Measurements from ENCODE around the gene PPP1R3E. TPM values are rescaled to one million over a fixed set of nuclear protein-coding genes. Genes with fewer than 3 reads are reported as not detected.

Gene PPP1R3E
- total RNA-seq, 2 donors from 2014 or later: 5.4 to 9.6 TPM

DNA sequence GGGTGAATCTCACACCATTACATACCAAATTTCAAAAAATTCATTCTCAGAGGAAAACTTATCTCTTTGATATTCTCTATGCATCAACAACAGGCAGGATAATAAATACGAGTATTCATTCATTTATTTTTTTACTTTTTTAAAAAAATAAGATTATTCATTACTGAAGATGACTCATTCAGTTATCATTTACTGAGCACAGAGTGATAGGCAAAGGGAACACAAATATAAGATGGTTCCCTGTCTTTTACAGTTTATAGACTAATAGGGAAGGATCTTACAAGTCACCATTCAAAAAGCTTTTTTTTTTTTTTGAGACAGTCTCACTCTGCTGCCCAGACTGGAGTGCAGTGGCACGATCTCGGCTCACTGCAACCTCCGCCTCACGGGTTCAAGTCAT is 13.6 kb upstream of the PPP1R3E start:
- H3K36me3 ChIP-seq (replicated peaks in 1 of 2; ENCODE audit: insufficient read depth in 1 of 2, low read depth in 2 of 2): no peaks in the 10 kb centered on the region
- intact Hi-C loops (cut with DNase I): no loop called here
- H3K27me3 ChIP-seq: no peaks in the 10 kb centered on the region
- TF ChIP-seq, protein P1, sequence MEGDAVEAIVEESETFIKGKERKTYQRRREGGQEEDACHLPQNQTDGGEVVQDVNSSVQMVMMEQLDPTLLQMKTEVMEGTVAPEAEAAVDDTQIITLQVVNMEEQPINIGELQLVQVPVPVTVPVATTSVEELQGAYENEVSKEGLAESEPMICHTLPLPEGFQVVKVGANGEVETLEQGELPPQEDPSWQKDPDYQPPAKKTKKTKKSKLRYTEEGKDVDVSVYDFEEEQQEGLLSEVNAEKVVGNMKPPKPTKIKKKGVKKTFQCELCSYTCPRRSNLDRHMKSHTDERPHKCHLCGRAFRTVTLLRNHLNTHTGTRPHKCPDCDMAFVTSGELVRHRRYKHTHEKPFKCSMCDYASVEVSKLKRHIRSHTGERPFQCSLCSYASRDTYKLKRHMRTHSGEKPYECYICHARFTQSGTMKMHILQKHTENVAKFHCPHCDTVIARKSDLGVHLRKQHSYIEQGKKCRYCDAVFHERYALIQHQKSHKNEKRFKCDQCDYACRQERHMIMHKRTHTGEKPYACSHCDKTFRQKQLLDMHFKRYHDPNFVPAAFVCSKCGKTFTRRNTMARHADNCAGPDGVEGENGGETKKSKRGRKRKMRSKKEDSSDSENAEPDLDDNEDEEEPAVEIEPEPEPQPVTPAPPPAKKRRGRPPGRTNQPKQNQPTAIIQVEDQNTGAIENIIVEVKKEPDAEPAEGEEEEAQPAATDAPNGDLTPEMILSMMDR (IDR thresholded peaks at IDR 0.05): no peak
- TF ChIP-seq POLR2A (IDR thresholded peaks at IDR 0.05): no peak
- no peak for ATAC-seq
- WGBS, 2 donors: 77 to 81% methylated on average over 5 of the region's 5 CpGs
- no peaks in the 10 kb centered on the region for H3K9me3 ChIP-seq
- peaks cover 9% of the 10 kb centered on the region for H3K4me1 ChIP-seq
- H3K27ac ChIP-seq: no peak overlapping the region
- no peak overlapping the region for H3K4me3 ChIP-seq
- no peak for DNase-seq

DNA sequence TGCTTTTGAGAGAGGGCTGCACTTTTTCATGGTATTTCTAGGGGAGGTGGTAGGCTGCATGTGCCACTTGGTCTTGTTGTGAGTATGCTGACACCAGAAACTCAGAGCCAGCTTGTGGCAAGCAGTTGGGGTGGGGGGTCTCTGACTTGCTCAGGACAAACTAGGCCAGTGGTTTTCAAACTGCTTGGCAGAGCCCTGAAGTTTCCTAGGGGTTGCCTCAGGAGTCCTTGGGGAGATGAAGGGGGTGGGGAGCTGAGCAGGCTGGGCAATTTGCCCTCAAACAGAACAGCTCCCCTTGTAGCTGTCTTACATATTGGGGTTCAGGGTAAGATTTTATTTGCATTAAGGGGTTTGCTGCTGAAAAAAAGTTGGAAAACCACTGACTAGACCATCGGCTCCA is 7.9 kb upstream of the PPP1R3E start:
- intact Hi-C loops (cut with DNase I): no loop called here
- TF ChIP-seq, protein P1 (IDR thresholded peaks at IDR 0.05): no peak
- TF ChIP-seq POLR2A (IDR thresholded peaks at IDR 0.05): no peak

DNA sequence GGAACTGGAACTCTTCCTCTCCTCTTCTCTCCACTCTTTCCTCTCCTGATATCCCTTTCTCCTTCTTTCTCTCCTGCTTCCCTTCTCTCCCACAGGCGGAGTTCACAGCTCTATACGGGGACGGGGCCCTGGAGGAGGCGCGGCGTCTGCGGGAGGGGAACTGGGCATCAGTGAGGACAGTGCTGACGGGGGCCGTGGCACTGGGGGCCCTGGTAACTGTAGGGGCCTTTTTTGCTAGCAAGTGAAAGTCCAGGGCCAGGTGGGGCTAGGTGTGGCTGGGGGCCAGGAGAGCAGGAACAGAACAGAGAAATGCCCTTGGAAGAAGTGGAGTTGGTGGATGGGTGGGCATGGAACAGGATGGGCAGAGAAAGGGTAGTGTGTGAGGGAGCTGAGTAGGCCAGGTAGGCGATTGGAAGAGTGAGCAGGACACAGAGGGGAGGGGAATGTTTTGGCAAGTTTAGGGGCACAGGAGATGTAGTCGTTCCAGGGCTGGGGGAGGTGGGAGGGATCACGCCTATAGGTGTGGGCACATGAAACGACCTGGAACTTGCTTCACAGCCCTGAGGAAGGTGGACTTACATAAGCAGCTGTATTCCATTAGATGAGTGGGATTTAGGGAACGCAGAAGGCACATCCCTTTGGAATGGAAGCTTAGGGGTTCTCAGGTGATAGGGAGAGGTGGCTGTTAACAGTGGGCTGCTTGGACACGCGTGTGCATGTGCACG is 6.2 kb upstream of the PPP1R3E start:
- Histone ChIP-seq H3K36me3 (replicated peaks in 1 of 2; ENCODE audit: insufficient read depth in 1 of 2, low read depth in 2 of 2) (no peaks in the 10 kb centered on the region), H3K4me3 (no peak overlapping the region)
- WGBS, 2 donors: 74 to 77% methylated on average over 17 of the region's 17 CpGs

More for the DNA sequence above, 7.9 kb upstream of the PPP1R3E start:
- no peak overlapping the region for H3K4me3 ChIP-seq
- 78 to 91% methylated on average over 1 of the region's 1 CpG for WGBS, 2 donors
- no peaks in the 10 kb centered on the region for H3K27me3 ChIP-seq
- DNase-seq (no peak), ATAC-seq (no peak)
- no peaks in the 10 kb centered on the region for H3K36me3 ChIP-seq (replicated peaks in 1 of 2; ENCODE audit: insufficient read depth in 1 of 2, low read depth in 2 of 2)
- no peaks in the 10 kb centered on the region for H3K9me3 ChIP-seq
- no peak overlapping the region for H3K27ac ChIP-seq
- H3K4me1 ChIP-seq: peaks cover 41% of the 10 kb centered on the region

DNA sequence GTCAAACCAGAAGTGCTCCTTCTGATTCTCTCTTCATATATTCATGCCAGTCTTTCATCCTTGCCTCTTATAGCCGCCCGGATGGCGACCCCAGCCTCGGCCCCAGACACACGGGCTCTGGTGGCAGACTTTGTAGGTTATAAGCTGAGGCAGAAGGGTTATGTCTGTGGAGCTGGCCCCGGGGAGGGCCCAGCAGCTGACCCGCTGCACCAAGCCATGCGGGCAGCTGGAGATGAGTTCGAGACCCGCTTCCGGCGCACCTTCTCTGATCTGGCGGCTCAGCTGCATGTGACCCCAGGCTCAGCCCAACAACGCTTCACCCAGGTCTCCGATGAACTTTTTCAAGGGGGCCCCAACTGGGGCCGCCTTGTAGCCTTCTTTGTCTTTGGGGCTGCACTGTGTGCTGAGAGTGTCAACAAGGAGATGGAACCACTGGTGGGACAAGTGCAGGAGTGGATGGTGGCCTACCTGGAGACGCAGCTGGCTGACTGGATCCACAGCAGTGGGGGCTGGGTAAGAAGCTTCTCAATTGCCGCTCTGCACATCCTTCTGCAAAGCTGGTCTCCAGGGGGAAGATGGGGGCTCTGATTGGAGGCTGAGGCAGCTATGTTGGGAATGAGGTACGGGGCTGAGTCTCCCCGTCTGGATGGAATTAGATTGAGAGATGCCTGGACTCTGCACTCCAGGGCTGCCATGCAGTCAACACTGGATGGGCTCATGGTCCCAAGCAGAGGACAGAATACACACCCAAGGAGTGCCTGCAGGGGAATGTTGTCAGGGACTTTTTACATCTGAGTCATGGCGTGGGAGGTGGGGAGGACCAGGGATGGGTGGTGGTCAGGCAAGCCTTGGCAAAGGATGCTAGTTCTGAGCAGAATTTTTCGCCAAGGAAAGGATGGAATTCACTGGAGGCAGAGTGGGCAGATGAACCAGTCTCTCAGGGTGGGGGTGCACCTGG is 5.3 kb upstream of the PPP1R3E start:
- H3K4me1 ChIP-seq: peaks cover 45% of the 10 kb centered on the region

More for the DNA sequence above, 6.2 kb upstream of the PPP1R3E start:
- no peaks in the 10 kb centered on the region for H3K9me3 ChIP-seq
- no peaks in the 10 kb centered on the region for H3K27me3 ChIP-seq
- ATAC-seq (no peak), DNase-seq (no peak)
- peaks cover 42% of the 10 kb centered on the region for H3K4me1 ChIP-seq
- H3K27ac ChIP-seq: no peak overlapping the region
- TF ChIP-seq, protein P1 (IDR thresholded peaks at IDR 0.05): no peak
- no peak for TF ChIP-seq POLR2A (IDR thresholded peaks at IDR 0.05)
- intact Hi-C loops (cut with DNase I): no loop called here

More for the DNA sequence above, 5.3 kb upstream of the PPP1R3E start:
- peak overlapping the region; percentile 77 to 93 (median 89) for H3K27ac ChIP-seq
- ATAC-seq (no peak), DNase-seq (no peak)
- H3K4me3 ChIP-seq: peak overlapping the region; percentile 64 to 85
- no peaks in the 10 kb centered on the region for H3K36me3 ChIP-seq (replicated peaks in 1 of 2; ENCODE audit: insufficient read depth in 1 of 2, low read depth in 2 of 2)
- intact Hi-C loops (cut with DNase I): no loop called here
- TF ChIP-seq, protein P1 (IDR thresholded peaks at IDR 0.05): no peak
- TF ChIP-seq POLR2A (IDR thresholded peaks at IDR 0.05): no peak
- no peaks in the 10 kb centered on the region for H3K27me3 ChIP-seq
- no peaks in the 10 kb centered on the region for H3K9me3 ChIP-seq
- 73 to 76% methylated on average over 20 to 22 of the region's 22 CpGs for WGBS, 2 donors

All from body of pancreas (tissue), 4 donors.